Thyroid gland (tissue), 4 donors: Measurements from ENCODE around the gene KRT34. TPM values are rescaled to one million over a fixed set of nuclear protein-coding genes. Genes with fewer than 3 reads are reported as not detected.

Experiments used
- DNase-seq, 2 donors: peaks; one replicate each; pipeline ENCODE4 v3.0.0-alpha.2; 2019
- H3K27ac ChIP-seq, 3 donors: fragments of 200-600 bp; sonication (generic); 1 replicate in 2 of 3; 2 replicates in 1 of 3; pipeline ENCODE4 v1.5.1; 2016 to 2019; ENCODE audit warnings: mild to moderate bottlenecking in 1 of 3, moderate library complexity in 1 of 3
- H3K27me3 ChIP-seq: fragments of 200-600 bp; sonication (generic); one replicate; pipeline ENCODE4 v1.5.1; 2019
- H3K36me3 ChIP-seq, 2 donors: fragments of 200-600 bp; sonication (generic); one replicate each; pipeline ENCODE4 v1.5.1; 2016 to 2019
- H3K4me1 ChIP-seq, 2 donors: fragments of 200-600 bp; sonication (generic); one replicate each; pipeline ENCODE4 v1.5.1; 2017 to 2019
- H3K4me3 ChIP-seq, 3 donors: fragments of 200-600 bp; sonication (generic); replicated peaks in 1 of 3; 1 replicate in 2 of 3; 2 replicates in 1 of 3; pipeline ENCODE4 v1.5.1; 2016; ENCODE audit warnings: mild to moderate bottlenecking in 1 of 3
- H3K9me3 ChIP-seq: fragments of 200-600 bp; sonication (generic); one replicate; pipeline ENCODE4 v1.5.1; 2017
- CTCF ChIP-seq, 6 experiments: fragments of 200-600 bp in 3 of 6; fragments of 450-650 bp in 3 of 6; sonication (generic) in 3 of 6; IDR thresholded peaks; one replicate each; pipeline ENCODE4 v1.5.1; 2016 to 2019; ENCODE audit warnings: antibody characterized with exemption in 6 of 6, mild to moderate bottlenecking in 2 of 6, inconsistent platforms in 1 of 6, moderate library complexity in 1 of 6
- POLR2A ChIP-seq, 2 donors: fragments of 450-650 bp; IDR thresholded peaks; one replicate each; pipeline ENCODE4 v1.6.1; 2017; ENCODE audit warnings: antibody characterized with exemption in 2 of 2, mild to moderate bottlenecking in 2 of 2, moderate library complexity in 1 of 2
- WGBS, 2 donors: methylation state at CpG; one replicate each; pipeline ENCODE4 v1.1.5; 2017; 5-methylcytosine and 5-hydroxymethylcytosine counted together
- intact Hi-C: fragments of 100-400 bp; cut with DNase I; formaldehyde crosslinking; loops from one replicate; pipeline ENCODE4 v1.15.1; 2023
- total RNA-seq, 4 donors: library from RNA; depleted of rRNA; stranded (reverse); fragments of >200 nt; gene quantifications; one replicate each; pipeline ENCODE4 v1.2.3, GENCODE V29; 2016

The KRT34 gene
- total RNA-seq, 4 donors from 2014 or later, result not detected

GRCh38 chr17:41417576-41418015 is 35.5 kb upstream of the KRT34 start:
- Histone ChIP-seq H3K36me3 (no peaks in the 10 kb centered on the region), H3K9me3 (no peaks in the 10 kb centered on the region), H3K27me3 (no peaks in the 10 kb centered on the region), H3K4me3 (no peak overlapping the region), H3K4me1 (peaks cover 0 to 14% of the 10 kb centered on the region in 2 donors), H3K27ac (no peak overlapping the region)
- 59 to 71% methylated on average over 4 of the region's 4 CpGs for WGBS, 2 donors
- no peak for DNase-seq
- TF ChIP-seq CTCF (IDR thresholded peaks at IDR 0.05) (peak in 2 of 6 experiments; percentile 20 to 22), POLR2A (IDR thresholded peaks at IDR 0.05) (no peak)
- intact Hi-C loops, result no loop called here

GRCh38 chr17:41417127-41417526 is 35.0 kb upstream of the KRT34 start:
- intact Hi-C loops, result no loop called here
- TF ChIP-seq POLR2A (IDR thresholded peaks at IDR 0.05) (no peak), CTCF (IDR thresholded peaks at IDR 0.05) (no peak)
- DNase-seq, result no peak
- H3K9me3 ChIP-seq, result no peaks in the 10 kb centered on the region
- H3K36me3 ChIP-seq, result no peaks in the 10 kb centered on the region
- H3K4me1 ChIP-seq, result peaks cover 0 to 14% of the 10 kb centered on the region in 2 donors
- no peak overlapping the region for H3K4me3 ChIP-seq
- H3K27ac ChIP-seq, result no peak overlapping the region
- WGBS, 2 donors, result 87% methylated on average over 6 of the region's 6 CpGs
- H3K27me3 ChIP-seq, result no peaks in the 10 kb centered on the region

DNA sequence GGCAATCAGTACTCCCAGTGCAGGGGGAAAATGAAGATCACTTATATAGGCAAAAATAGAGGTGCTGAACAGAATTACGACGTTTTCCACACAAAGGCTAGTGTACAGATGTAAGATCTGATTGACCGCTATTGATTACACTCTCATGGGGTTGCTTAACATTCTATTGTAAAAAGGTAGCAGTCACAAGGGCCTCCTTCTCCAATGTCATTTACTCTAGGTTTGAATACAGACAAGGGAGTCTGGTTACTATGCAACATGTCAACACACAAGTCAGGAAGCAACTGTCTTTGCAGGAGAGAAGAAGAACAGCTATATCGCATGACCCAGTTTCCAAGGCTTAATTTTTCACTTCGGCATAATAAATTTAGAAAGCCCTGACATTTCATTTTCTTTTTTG is 34.4 kb upstream of the KRT34 start:
- WGBS, 2 donors, result 86 to 87% methylated on average over 5 of the region's 5 CpGs
- H3K4me1 ChIP-seq, result peaks cover 0 to 14% of the 10 kb centered on the region in 2 donors
- H3K27ac ChIP-seq, result no peak overlapping the region
- TF ChIP-seq POLR2A (IDR thresholded peaks at IDR 0.05) (no peak), CTCF (IDR thresholded peaks at IDR 0.05) (no peak)
- no peak for DNase-seq
- H3K36me3 ChIP-seq, result no peaks in the 10 kb centered on the region
- intact Hi-C loops, result no loop called here
- H3K27me3 ChIP-seq, result no peaks in the 10 kb centered on the region
- no peak overlapping the region for H3K4me3 ChIP-seq
- H3K9me3 ChIP-seq, result no peaks in the 10 kb centered on the region

DNA sequence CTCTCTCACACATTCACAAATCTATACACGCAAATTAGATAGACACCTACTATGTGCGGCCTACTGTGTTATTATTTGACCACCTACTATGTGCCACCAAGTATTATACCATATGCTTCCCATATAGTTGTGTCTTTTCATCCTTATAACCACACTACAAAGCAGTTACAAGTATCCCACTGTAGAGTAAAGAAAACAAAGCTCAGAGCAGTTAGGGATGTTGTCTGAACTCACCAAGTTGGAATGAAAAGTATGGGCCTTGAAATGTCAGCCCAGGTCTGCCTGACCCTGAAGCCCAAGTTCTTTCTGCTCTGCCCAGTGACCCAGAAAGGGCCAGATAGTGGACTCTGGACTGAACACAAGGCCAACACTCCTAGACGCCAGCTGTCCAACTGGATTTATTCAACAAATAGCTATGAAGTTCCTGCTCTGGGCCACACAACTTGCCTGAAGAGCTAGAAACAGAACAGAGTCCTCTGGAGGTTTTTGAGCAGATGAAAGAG is 33.8 kb upstream of the KRT34 start:
- TF ChIP-seq POLR2A (IDR thresholded peaks at IDR 0.05), result no peak
- TF ChIP-seq CTCF (IDR thresholded peaks at IDR 0.05), result no peak
- Histone ChIP-seq H3K36me3 (no peaks in the 10 kb centered on the region), H3K27me3 (no peaks in the 10 kb centered on the region), H3K27ac (no peak overlapping the region), H3K4me1 (peaks cover 0 to 14% of the 10 kb centered on the region in 2 donors), H3K4me3 (no peak overlapping the region), H3K9me3 (no peaks in the 10 kb centered on the region)
- intact Hi-C loops, result no loop called here
- DNase-seq, result peak; percentile 7 to 13
- 75 to 79% methylated on average over 3 of the region's 3 CpGs for WGBS, 2 donors

DNA sequence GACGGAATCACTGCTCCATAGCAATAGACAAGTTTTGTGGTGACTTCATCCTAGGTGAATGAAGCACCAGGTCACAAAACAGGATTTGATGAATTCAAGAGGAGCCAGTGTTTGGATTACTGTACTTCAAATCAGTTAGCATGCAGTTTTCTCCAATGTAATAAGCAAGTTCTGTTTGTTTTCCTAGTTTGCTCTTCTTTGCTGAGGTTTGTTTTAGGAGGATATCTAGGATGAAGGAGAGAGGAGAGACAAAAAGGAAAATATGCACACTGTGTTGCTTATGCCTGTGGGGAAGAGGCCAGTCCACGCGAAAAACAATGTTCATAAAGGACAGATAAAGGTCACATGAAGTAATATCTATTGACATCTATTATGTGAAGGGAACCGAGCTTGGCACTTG is 33.3 kb upstream of the KRT34 start:
- Histone ChIP-seq H3K27ac (no peak overlapping the region), H3K27me3 (no peaks in the 10 kb centered on the region), H3K9me3 (no peaks in the 10 kb centered on the region), H3K4me1 (peaks cover 0 to 14% of the 10 kb centered on the region in 2 donors), H3K4me3 (no peak overlapping the region), H3K36me3 (no peaks in the 10 kb centered on the region)
- DNase-seq, result no peak
- intact Hi-C loops, result no loop called here
- 78 to 80% methylated on average over 4 of the region's 4 CpGs for WGBS, 2 donors
- no peak for TF ChIP-seq POLR2A (IDR thresholded peaks at IDR 0.05)
- TF ChIP-seq CTCF (IDR thresholded peaks at IDR 0.05), result no peak
